Activated CD8-positive, alpha-beta T cell treated with anti-CD3 and anti-CD28 coated beads, Interleukin-2, amount 10 ng/mL, durations not matched to agents 7 days and 5 days (primary cell): ENCODE results near the gene KAZALD1. TPM values are rescaled to one million over a fixed set of nuclear protein-coding genes. Genes with fewer than 3 reads are reported as not detected.
A peak's percentile ranks its signal among the peaks of the same experiment; 100 is the strongest.

Experiments
- ATAC-seq: fragments of 150-1000 bp; cut with Tn5 transposase; one replicate; pipeline ENCODE4 v1.10.0; 2021; ENCODE audit warnings: moderate library complexity
- CTCF ChIA-PET: fragments of 350-600 bp; sonication (Branson Sonifier 250); formaldehyde crosslinking; loops from one replicate; lab custom pipeline; 2021; ENCODE audit warnings: antibody characterized with exemption; lab: Charles Lee
- POLR2A ChIA-PET: fragments of 350-600 bp; sonication (Branson Sonifier 250); formaldehyde crosslinking; loops from one replicate; lab custom pipeline; 2021; ENCODE audit warnings: antibody characterized with exemption; lab: Charles Lee
- DNase-seq: peaks from one replicate; pipeline ENCODE4 v3.0.0-alpha.2; 2020
- H3K27ac Mint-ChIP-seq: one replicate; pipeline ENCODE4 v1.8.0; 2021; ENCODE audit warnings: mild to moderate bottlenecking, mixed read lengths
- H3K27me3 Mint-ChIP-seq: one replicate; pipeline ENCODE4 v1.8.0; 2021; ENCODE audit warnings: low read depth, mixed read lengths
- H3K36me3 Mint-ChIP-seq: one replicate; pipeline ENCODE4 v1.8.0; 2021; ENCODE audit warnings: low read depth, mixed read lengths
- H3K4me1 Mint-ChIP-seq: one replicate; pipeline ENCODE4 v1.8.0; 2021; ENCODE audit warnings: low read depth, mixed read lengths
- H3K4me3 Mint-ChIP-seq: one replicate; pipeline ENCODE4 v1.8.0; 2021; ENCODE audit warnings: mild to moderate bottlenecking, mixed read lengths
- H3K9me3 Mint-ChIP-seq: one replicate; pipeline ENCODE4 v1.8.0; 2022; ENCODE audit warnings: mixed read lengths; ENCODE audit not compliant: insufficient read depth
- total RNA-seq, 2 experiments: library from RNA; stranded (reverse); gene quantifications; one replicate each; pipeline ENCODE4 v1.2.3, GENCODE V29; 2021

The KAZALD1 gene
- total RNA-seq, 2 experiments from 2014 or later = 0.18 TPM; not detected in 1

DNA sequence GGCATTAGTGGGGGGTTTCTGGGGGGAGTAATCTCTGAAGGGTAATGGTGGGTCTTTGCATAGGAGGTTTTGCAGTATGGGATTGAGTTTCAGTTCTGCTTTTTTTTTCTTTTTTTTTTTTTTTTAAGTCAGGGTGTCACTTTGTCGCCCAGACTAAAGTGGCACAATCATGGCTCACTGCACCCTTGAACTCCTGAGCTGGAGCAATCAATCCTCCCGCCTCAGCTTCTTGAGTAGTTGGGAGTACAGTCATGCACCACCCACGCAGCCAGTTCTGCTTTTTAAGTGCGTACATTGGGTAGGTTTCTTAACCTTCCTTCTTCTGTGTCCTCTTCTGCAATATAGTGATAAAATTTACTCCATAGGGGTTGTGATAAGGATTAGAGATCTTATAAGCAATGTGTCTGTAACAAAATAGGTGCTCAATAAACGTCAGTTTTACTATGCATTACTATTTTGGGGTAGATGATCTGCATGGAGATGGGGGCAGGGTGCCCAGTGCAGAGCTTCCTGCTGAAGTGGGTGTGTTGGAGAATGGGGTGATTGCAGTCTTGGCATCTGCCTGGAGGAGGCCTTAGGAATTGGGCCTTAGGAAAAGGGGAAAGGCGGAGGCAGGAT lies 9.6 kb downstream of the KAZALD1 start:
- ATAC-seq = no peak
- Mint-ChIP-seq H3K36me3 (no peaks in the 10 kb centered on the region), H3K27ac (no peak overlapping the region), H3K9me3 (no peaks in the 10 kb centered on the region), H3K27me3 (peaks cover 53% of the 10 kb centered on the region), H3K4me1 (peaks cover 12% of the 10 kb centered on the region), H3K4me3 (no peak overlapping the region)
- ChIA-PET POLR2A (no interaction called here), CTCF (interaction anchor here (1.1 to 15.1 kb wide), 5 partner anchors 14 to 71 kb away, joined by 3 to 221 read pairs (median 8); no protein-coding TSS in a partner anchor)
- DNase-seq = no peak

DNA sequence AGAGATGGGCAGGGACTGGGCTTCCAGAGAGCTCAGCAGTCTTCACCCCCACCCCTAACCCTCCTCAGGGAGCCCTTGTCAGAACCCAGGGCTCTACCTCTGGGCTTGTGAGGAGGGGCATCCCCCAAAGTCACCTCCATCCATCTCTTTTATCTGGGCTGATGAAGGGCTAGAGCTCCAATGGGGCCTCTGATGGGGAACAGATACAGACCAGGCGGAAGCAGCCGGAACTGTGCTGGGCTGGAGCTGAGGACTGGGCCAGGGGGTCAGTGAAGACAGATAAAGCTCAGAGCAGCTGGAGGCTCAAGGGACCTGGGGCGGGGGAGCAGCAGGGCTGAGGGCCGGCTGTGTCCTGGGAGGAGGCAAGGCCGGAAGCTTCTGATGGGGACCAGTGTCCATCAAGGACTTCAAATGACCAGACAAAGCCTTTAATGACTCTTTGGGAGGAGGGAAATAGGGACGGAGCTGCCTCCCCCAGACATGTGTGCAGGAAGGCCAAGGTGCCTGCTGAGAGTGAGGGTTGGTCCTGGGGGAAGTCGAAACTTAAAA lies 10.2 kb downstream of the KAZALD1 start:
- DNase-seq (no peak), ATAC-seq (no peak)
- no peak overlapping the region for H3K4me3 Mint-ChIP-seq
- no peaks in the 10 kb centered on the region for H3K36me3 Mint-ChIP-seq
- H3K27ac Mint-ChIP-seq = no peak overlapping the region
- ChIA-PET POLR2A (no interaction called here), CTCF (interaction anchor here (0.8 to 1.6 kb wide), 3 partner anchors 22 to 70 kb away, joined by 3 to 8 read pairs (median 3); no protein-coding TSS in a partner anchor)
- peaks cover 7% of the 10 kb centered on the region for H3K4me1 Mint-ChIP-seq
- H3K9me3 Mint-ChIP-seq = no peaks in the 10 kb centered on the region
- peaks cover 49% of the 10 kb centered on the region for H3K27me3 Mint-ChIP-seq

DNA sequence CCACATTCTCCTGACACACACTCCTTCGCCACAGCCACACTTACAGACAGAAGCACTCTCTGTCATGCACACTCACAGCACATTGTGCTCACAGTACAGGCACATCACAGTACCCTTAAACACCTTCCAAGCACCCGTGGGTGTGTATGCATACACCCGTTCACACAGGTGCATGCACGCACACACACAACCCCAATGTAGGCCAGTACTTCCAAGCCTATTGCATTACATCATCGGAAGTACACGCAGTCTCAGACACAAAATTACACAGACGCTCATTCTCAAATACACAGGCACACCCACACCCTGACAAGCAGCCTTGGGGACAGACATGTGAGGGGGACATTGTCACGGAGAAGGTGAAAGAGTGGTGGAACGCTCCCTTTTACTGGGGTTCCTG lies 11.1 kb downstream of the KAZALD1 start:
- DNase-seq (no peak), ATAC-seq (no peak)
- H3K27ac Mint-ChIP-seq = no peak overlapping the region
- no peaks in the 10 kb centered on the region for H3K9me3 Mint-ChIP-seq
- ChIA-PET CTCF (no interaction called here), POLR2A (no interaction called here)
- no peaks in the 10 kb centered on the region for H3K36me3 Mint-ChIP-seq
- no peak overlapping the region for H3K4me3 Mint-ChIP-seq
- H3K27me3 Mint-ChIP-seq = peaks cover 42% of the 10 kb centered on the region
- no peaks in the 10 kb centered on the region for H3K4me1 Mint-ChIP-seq

DNA sequence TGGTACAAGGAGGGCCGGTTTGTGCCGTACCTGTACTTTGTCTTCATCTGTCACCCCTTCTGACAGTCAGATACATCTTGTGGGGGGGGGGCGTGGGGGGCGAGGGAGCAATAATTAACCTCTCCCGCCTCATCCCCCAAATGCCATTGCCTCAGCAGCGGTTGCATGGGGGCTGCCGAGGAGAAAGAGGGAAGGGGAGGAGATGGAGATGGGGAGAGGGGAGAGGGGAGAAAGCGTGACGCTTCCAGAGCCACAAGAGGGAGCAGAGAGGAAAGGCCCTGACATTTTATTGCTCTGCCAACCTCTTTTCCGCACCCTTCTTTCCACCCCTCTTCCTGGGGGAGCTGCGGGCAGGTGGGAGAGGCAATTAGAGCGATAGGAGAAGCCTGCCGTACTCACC lies 11.8 kb downstream of the KAZALD1 start:
- H3K4me1 Mint-ChIP-seq = no peaks in the 10 kb centered on the region
- ChIA-PET POLR2A (interaction anchor here (1.1 kb wide), 1 partner anchor 13 kb away, joined by 3 read pairs; no protein-coding TSS in a partner anchor), CTCF (interaction anchor here (0.9 to 1.9 kb wide), 8 partner anchors 8 to 68 kb away, joined by 3 to 13 read pairs (median 3); partner anchors contain the start of gene KAZALD1)
- peaks cover 46% of the 10 kb centered on the region for H3K27me3 Mint-ChIP-seq
- no peak overlapping the region for H3K27ac Mint-ChIP-seq
- no peak overlapping the region for H3K4me3 Mint-ChIP-seq
- no peaks in the 10 kb centered on the region for H3K36me3 Mint-ChIP-seq
- no peak for ATAC-seq
- no peak for DNase-seq
- H3K9me3 Mint-ChIP-seq = no peaks in the 10 kb centered on the region

DNA sequence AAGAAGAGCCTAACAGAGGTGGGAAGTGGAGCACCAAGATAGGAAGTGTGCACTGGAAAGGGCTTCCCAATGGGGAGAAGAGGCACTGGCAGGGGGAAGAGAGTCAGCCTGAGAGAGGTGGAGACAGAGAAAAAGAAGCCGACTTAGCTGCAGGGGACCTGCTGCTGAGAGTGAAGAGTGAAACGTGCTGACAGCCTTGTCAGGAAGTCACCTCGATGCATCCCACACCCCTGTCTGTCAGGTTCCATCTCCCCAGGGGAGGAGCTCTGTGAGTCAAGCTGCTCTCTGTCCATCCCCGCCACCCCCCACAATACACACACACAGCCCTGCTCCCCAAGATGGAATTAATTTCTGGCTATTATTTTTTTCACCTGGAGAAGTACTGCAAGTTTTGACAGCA lies 14.0 kb downstream of the KAZALD1 start:
- no peak overlapping the region for H3K4me3 Mint-ChIP-seq
- H3K9me3 Mint-ChIP-seq = no peaks in the 10 kb centered on the region
- ChIA-PET POLR2A (interaction anchor here (0.6 kb wide), 1 partner anchor 11 kb away, joined by 3 read pairs; no protein-coding TSS in a partner anchor), CTCF (interaction anchor here (1.1 to 1.9 kb wide), 4 partner anchors 9 to 67 kb away, joined by 5 to 12 read pairs (median 6); no protein-coding TSS in a partner anchor)
- H3K27me3 Mint-ChIP-seq = peaks cover 55% of the 10 kb centered on the region
- H3K4me1 Mint-ChIP-seq = no peaks in the 10 kb centered on the region
- H3K36me3 Mint-ChIP-seq = no peaks in the 10 kb centered on the region
- DNase-seq (no peak), ATAC-seq (peak; percentile 47)
- H3K27ac Mint-ChIP-seq = no peak overlapping the region

DNA sequence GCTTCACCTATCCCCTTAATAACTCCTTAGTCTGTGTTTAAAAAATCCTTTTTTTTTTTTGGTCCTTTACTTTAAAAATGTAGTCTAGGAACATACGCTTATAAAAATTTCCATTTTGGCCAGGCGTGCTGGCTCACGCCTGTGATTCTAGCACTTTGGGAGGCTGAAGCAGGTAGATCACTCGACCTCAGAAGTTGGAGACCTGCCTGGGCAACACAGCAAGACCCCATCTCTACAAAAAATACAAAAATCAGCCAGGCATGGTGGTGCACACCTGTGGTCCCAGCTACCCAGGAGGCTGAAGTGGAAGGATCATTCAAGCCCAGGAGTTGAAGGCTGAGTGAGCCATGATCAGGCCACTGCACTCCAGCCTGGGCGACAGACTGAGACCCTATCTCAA lies 14.8 kb downstream of the KAZALD1 start:
- Mint-ChIP-seq H3K4me1 (no peaks in the 10 kb centered on the region), H3K9me3 (no peaks in the 10 kb centered on the region), H3K36me3 (no peaks in the 10 kb centered on the region), H3K4me3 (no peak overlapping the region), H3K27ac (no peak overlapping the region), H3K27me3 (peaks cover 55% of the 10 kb centered on the region)
- ChIA-PET CTCF (interaction anchor here (1.1 to 1.9 kb wide), 4 partner anchors 9 to 66 kb away, joined by 5 to 12 read pairs (median 6); no protein-coding TSS in a partner anchor), POLR2A (no interaction called here)
- no peak for ATAC-seq
- DNase-seq = no peak

DNA sequence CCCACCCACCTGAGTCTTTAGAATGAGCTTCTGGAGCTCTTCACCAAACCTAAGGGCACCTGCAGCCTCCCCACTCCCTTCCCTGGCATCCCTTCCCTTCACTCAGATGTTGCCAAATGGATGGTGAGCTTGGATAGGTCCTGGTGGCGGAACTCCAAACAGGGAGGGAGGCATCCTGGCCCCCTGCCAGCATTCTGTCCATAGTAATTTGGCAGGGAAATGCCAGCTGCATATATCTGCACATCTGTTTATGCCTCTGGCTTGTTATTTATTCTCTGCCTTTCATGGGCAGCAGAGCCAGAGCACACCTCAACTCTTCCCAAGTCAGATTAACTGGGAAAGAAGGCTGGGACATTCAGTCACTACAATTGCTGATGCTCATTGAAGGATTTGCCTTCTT lies 18.1 kb downstream of the KAZALD1 start:
- Mint-ChIP-seq H3K27me3 (peaks cover 38% of the 10 kb centered on the region), H3K36me3 (no peaks in the 10 kb centered on the region), H3K4me3 (no peak overlapping the region), H3K9me3 (no peaks in the 10 kb centered on the region), H3K27ac (no peak overlapping the region), H3K4me1 (no peaks in the 10 kb centered on the region)
- ChIA-PET CTCF (interaction anchor here (1.1 to 1.7 kb wide), 4 partner anchors 11 to 29 kb away, joined by 3 to 5 read pairs (median 4); no protein-coding TSS in a partner anchor), POLR2A (interaction anchor here (0.6 kb wide), 2 partner anchors 219 to 950 kb away, joined by 3 read pairs; no protein-coding TSS in a partner anchor)
- DNase-seq (no peak), ATAC-seq (no peak)

DNA sequence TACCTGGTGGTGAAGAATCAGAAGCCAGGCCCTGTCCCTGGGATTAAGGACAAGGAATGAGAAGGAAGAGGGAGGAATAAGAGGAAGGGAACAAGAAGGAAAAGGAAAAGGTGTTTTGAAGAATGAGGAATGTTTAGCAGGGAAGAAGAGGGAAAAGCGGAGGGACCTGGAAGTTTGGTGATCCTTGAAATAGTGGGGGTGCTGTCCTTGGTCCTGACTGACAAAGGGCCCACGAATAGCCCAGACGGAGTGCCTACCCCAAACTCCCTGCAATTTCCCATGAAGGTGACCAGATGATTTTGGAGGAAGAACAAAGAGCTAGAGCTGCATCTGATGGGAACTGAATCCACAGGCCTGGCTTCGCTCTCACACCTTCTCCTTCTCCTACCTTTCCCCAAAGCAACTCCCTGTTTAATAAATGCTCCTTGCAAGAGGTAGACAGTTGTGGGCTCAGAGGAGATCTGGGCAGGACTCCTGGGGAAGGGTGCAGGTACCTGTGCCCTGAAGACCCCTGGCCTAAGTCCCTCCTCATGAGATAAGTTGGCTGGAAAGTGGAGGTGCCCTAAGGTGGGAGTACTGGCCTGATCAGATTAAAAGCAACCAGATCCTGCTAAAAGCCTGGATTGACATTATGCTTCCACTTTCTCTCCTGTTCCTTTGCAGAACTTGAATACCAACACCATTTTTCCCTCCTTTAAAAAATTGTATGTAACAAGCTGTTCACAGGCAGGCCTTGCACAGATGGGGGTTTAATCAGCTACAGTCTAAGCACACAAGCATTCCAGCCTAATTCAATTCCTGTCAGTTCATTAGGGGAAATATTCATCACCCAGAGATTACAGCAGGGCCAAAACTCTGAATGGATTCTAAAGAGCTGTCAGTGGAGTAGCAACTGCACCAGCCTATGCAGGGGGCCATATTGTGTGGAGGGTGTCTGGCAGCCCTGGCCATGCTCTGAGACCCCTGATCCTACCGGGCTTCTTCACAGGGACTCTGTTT lies 19.4 kb downstream of the KAZALD1 start:
- Mint-ChIP-seq H3K36me3 (no peaks in the 10 kb centered on the region), H3K27me3 (peaks cover 30% of the 10 kb centered on the region), H3K4me3 (no peak overlapping the region), H3K27ac (no peak overlapping the region), H3K4me1 (no peaks in the 10 kb centered on the region), H3K9me3 (no peaks in the 10 kb centered on the region)
- ChIA-PET POLR2A (no interaction called here), CTCF (interaction anchor here (1.0 to 8.1 kb wide), 4 partner anchors 12 to 21 kb away, joined by 3 to 44 read pairs (median 4); no protein-coding TSS in a partner anchor)
- ATAC-seq = no peak
- no peak for DNase-seq

DNA sequence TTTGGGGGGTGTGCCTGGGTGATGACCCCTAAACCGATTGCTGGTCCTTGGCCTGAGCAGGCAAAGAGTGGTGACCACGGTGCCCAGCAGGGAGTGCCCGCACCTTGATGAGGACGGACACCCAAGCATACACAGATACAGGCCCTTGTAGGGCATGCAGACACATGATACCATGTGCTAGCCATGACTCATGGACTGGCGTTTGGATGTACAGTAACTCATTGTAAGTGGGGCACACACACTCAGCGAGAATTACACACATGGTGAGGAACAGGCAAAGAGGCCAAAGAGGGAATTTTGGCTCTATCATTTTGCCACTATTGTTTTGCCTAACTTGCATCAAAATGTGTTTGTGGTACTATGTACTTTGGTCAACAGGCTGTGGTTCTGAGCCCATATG lies 24.1 kb downstream of the KAZALD1 start:
- H3K27me3 Mint-ChIP-seq = peaks cover 36% of the 10 kb centered on the region
- ATAC-seq = no peak
- CTCF ChIA-PET = interaction anchor here (0.9 to 8.1 kb wide), 2 partner anchors 11 to 35 kb away, joined by 3 to 44 read pairs; no protein-coding TSS in a partner anchor
- no peaks in the 10 kb centered on the region for H3K4me1 Mint-ChIP-seq
- H3K27ac Mint-ChIP-seq = no peak overlapping the region
- no peaks in the 10 kb centered on the region for H3K36me3 Mint-ChIP-seq
- no peak for DNase-seq
- POLR2A ChIA-PET = interaction anchor here (0.7 kb wide), 1 partner anchor 41 kb away, joined by 3 read pairs; no protein-coding TSS in a partner anchor
- H3K4me3 Mint-ChIP-seq = no peak overlapping the region
- H3K9me3 Mint-ChIP-seq = no peaks in the 10 kb centered on the region

DNA sequence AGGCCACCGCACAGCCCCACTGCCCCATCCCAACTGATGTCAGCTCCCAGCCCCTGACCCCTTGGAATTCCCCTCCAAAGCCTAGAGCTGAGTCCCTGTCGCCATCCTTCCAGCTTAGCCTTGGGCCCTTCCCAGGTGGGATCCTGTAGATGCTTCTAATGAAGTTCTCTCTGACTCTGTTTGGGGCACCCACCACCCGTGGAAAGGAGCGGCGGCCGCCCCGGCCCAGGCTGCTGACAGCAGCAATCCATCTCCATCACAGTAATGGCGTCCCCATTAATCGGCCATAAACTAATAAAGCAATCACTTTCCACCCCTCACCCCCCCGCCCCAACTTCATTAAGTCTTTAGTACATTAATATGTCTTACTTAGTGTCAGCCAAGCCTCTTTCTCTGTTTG lies 25.6 kb downstream of the KAZALD1 start:
- H3K27me3 Mint-ChIP-seq = peaks cover 40% of the 10 kb centered on the region
- no peaks in the 10 kb centered on the region for H3K9me3 Mint-ChIP-seq
- CTCF ChIA-PET = interaction anchor here (0.7 to 8.1 kb wide), 4 partner anchors 9 to 55 kb away, joined by 4 to 44 read pairs (median 6); no protein-coding TSS in a partner anchor
- H3K27ac Mint-ChIP-seq = no peak overlapping the region
- H3K4me1 Mint-ChIP-seq = no peaks in the 10 kb centered on the region
- H3K36me3 Mint-ChIP-seq = no peaks in the 10 kb centered on the region
- POLR2A ChIA-PET = no interaction called here
- H3K4me3 Mint-ChIP-seq = no peak overlapping the region
- DNase-seq (no peak), ATAC-seq (no peak)

DNA sequence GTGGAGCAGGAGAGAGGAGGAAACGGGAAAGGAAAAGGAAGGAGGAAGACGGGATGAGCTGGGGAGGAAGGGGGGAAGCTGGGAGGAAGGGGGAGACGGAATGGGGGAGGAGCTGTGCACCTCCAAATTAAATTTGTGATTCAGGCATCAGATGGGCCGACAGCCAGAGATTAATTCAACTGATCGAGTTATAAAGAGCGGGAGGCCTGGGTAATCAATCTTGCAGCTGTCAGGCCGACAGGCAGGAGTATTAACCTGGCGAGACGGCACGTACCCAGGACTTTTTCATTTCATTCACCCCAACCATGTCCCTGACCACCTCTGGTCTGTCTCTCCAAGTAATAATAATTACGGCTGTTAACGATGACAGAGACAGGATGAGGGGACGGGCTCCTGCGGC lies 26.2 kb downstream of the KAZALD1 start:
- Mint-ChIP-seq H3K36me3 (no peaks in the 10 kb centered on the region), H3K9me3 (no peaks in the 10 kb centered on the region), H3K4me3 (no peak overlapping the region), H3K27ac (no peak overlapping the region), H3K27me3 (peaks cover 45% of the 10 kb centered on the region), H3K4me1 (no peaks in the 10 kb centered on the region)
- ChIA-PET POLR2A (no interaction called here), CTCF (interaction anchor here (0.7 to 8.1 kb wide), 3 partner anchors 9 to 54 kb away, joined by 4 to 44 read pairs (median 7); no protein-coding TSS in a partner anchor)
- ATAC-seq = no peak
- no peak for DNase-seq
